ENCODE results near the gene PCGF3. TPM values are rescaled to one million over a fixed set of nuclear protein-coding genes. Genes with fewer than 3 reads are reported as not detected.
A peak's percentile ranks its signal among the peaks of the same experiment; 100 is the strongest.

The PCGF3 gene
- total RNA-seq, 2 experiments from 2014 or later = 51.5 to 52.1 TPM

DNA sequence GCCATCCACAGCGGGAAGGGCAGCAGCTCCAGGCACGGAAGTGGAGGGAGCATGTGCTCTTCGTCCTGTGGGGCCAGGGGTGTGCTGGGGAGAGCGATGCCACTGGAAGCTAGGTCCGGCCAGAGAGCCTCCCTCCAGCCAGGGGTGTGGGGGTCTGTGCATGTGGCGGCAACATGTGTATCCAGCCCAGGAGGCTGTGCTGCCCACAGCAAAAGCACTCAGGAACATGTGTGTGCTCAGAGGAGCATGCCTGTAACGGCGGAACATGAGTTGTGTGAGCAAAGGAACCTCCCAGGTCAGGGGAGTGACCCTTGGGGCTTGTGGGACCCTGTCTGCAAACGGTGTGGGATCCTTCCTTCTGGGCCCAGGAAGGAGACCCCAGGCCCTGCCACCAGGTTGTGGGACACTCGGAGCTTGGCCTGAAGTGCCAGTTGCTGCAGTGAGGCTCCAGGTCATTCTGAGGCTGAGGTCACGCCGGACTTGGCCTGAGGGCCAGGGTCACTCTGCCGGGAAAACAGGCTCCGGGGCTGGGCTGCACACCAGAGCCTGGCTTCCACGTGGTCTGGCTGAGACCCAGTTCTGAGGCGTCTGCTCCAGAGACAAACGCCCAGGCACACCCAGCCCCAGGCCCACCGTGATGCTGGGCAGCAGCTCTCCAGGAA is 83.1 kb downstream of the PCGF3 start:
- peaks cover 33% of the 10 kb centered on the region for H3K27me3 Mint-ChIP-seq
- H3K36me3 Mint-ChIP-seq (ENCODE audit: low read depth) = peaks cover 3% of the 10 kb centered on the region
- no peak overlapping the region for H3K27ac Mint-ChIP-seq
- ChIA-PET CTCF (no interaction called here), POLR2A (no interaction called here)
- peaks cover 31% of the 10 kb centered on the region for H3K4me1 Mint-ChIP-seq
- no peaks in the 10 kb centered on the region for H3K9me3 Mint-ChIP-seq
- no peak overlapping the region for H3K4me3 Mint-ChIP-seq
- no peak for DNase-seq

DNA sequence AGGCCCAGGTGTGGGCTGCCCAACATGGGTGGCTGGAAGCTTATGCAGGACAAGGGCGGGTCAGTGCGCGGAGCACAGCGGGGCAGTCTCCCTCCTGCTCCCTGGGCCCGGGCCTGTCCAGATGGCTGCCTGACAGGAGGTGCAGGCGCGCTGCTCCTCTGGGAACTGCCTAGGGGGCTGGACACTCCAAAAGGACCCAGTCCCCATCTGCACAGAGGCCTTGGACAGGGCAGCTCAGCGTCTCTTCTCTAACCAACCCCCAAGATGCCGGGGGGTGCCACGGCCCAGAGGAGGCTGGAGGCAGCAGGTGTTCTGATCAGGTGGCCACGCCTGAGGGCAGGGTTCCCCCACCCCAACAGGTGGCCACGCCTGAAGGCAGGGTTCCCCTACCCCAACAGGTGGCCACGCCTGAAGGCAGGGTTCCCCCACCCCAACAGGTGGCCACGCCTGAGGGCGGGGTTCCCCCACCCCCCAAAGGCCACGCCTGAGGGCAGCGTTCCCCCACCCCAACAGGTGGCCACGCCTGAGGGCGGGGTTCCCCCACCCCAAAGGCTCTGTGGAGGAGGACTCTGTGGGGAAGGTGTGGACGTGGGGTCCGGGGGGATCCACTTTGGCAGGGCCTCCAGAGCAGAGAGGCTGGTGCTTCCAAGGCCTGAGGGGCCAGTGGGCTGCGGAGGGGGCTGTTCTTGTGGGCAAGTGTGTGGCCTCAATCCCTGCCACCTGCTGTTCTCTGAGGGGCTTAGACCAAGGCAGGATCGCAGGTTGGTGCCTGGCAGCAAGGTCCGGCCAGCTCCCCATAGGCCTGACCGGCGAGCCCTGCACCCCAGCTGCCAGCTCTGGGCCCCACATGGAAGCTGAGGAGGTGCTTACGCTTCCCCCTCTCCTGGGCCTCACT is 84.2 kb downstream of the PCGF3 start:
- Mint-ChIP-seq H3K4me1 (peaks cover 36% of the 10 kb centered on the region), H3K9me3 (no peaks in the 10 kb centered on the region), H3K4me3 (no peak overlapping the region), H3K27ac (no peak overlapping the region), H3K36me3 (ENCODE audit: low read depth) (peaks cover under 1% of the 10 kb centered on the region), H3K27me3 (peaks cover 35% of the 10 kb centered on the region)
- POLR2A ChIA-PET = no interaction called here
- CTCF ChIA-PET = no interaction called here
- DNase-seq = no peak

DNA sequence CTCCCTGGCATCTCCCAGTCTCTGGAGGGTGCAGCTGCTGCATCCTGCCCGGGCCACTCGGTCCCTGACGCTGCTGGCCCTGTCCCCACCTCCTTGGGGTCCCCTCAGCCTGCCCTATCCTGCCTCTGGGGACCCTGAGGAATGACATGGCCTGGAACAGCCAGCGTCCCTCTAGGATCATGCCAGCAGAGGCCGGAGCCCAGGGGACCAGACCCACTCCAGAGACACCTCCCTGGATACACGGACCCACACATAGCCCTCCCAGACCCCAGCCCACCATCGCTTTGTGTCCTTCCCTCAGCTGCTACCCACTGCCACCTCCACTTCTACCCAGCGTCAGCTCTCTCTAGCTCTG is 84.8 kb downstream of the PCGF3 start:
- no peak overlapping the region for H3K4me3 Mint-ChIP-seq
- POLR2A ChIA-PET = no interaction called here
- no peak for DNase-seq
- H3K36me3 Mint-ChIP-seq (ENCODE audit: low read depth) = no peaks in the 10 kb centered on the region
- CTCF ChIA-PET = no interaction called here
- no peaks in the 10 kb centered on the region for H3K9me3 Mint-ChIP-seq
- H3K27ac Mint-ChIP-seq = no peak overlapping the region
- peaks cover 32% of the 10 kb centered on the region for H3K27me3 Mint-ChIP-seq
- H3K4me1 Mint-ChIP-seq = peaks cover 31% of the 10 kb centered on the region

DNA sequence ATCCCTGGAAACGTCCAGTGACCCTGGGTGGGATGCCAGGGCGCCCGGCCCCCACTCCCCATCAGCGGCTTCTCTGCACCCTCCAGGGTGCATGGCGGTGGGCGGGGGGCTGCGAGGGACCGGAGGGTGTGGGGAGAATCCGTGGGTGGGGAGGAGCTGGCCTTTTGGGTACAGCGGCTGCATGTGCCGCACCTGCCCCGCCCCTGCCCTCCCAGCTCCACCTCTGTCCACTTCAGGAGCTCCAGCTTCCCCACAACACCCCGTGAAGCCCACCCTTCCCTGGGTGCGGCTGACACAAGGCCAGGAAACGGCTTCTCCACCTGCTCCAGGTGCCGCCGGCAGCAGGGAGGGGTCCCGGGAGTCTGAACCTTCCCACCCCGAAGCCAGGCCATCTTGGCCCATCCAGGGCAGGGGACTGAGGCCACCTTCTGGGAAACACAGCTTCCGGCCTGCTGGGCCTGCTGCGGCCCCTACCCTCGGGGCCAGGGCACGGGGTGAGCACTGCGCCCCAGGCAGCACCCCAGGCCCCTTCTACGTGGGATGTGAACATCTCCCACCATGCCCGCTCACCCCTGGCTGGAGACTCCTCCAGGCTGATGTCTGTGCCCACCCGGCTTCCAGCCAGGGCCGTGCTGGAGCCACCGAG is 85.7 kb downstream of the PCGF3 start:
- peaks cover 32% of the 10 kb centered on the region for H3K27me3 Mint-ChIP-seq
- no peaks in the 10 kb centered on the region for H3K36me3 Mint-ChIP-seq (ENCODE audit: low read depth)
- POLR2A ChIA-PET = no interaction called here
- no peaks in the 10 kb centered on the region for H3K9me3 Mint-ChIP-seq
- no peak for DNase-seq
- H3K4me1 Mint-ChIP-seq = peaks cover 29% of the 10 kb centered on the region
- CTCF ChIA-PET = no interaction called here
- no peak overlapping the region for H3K27ac Mint-ChIP-seq
- no peak overlapping the region for H3K4me3 Mint-ChIP-seq

DNA sequence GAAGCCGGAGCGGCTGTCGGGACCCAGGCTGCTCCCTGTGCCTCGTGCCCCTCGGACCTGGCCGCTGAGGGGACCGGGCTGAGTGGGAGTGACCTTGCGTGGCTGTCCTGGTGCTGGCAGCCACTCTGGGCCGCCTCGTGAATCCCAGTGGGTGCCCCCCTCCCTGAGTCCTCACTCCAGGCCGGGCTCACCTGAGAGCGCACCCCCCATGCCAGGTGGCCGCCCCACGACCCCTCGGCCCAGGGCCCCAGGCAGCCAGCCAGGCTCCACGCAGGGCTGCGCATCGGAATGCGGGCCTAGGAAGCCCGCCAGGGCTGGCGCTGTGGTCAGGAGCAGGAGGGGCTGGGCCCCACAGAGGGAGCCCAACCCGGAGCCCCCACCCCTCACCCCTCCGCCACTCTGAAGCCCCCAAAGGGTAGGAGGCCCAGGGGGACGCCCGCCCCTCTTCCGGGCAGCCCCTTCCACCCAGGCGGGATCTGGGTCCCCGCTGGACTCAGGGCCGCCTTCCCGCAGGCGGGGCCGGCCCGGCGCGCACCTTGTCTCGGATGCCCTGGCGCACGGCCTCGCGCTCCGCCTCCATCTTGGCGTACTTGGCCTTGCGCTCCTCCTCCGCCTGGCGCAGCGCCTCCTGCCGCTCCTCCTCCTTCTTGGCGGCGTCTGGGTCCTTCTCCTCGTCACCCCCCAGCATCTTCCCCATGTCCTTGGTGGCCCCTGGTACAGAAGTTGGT is 86.4 kb downstream of the PCGF3 start:
- Mint-ChIP-seq H3K9me3 (no peaks in the 10 kb centered on the region), H3K4me1 (peaks cover 29% of the 10 kb centered on the region), H3K27me3 (peaks cover 38% of the 10 kb centered on the region), H3K4me3 (peak overlapping the region; percentile 65), H3K36me3 (ENCODE audit: low read depth) (no peaks in the 10 kb centered on the region), H3K27ac (no peak overlapping the region)
- ChIA-PET POLR2A (interaction anchor here (1.3 kb wide), 1 partner anchor 87 kb away, joined by 3 read pairs; no protein-coding TSS in a partner anchor), CTCF (no interaction called here)
- peak; percentile 56 for DNase-seq

DNA sequence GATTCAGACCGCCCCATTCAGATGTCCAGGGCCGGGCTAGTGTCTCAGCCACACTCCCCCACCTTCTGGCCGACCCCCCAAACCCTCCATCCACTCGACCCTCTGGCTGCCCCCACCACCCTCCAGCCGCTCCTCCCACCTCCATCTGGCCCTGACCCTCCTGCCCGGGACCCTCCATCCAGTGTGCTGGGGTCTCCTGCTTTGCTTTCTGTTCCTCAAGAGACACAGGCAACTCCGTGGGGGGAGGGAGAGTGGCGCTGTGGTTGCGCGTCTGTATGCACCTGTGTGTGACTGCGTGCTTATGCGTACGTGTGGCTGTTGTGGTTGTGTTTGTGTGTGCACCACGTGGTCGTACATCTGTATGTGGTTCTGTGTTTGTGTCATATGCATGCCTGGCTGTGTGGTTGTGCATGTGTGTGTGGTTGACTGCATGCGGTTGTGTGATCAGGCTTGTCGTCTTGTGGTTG is 87.0 kb downstream of the PCGF3 start:
- CTCF ChIA-PET = no interaction called here
- Mint-ChIP-seq H3K4me1 (peaks cover 23% of the 10 kb centered on the region), H3K36me3 (ENCODE audit: low read depth) (no peaks in the 10 kb centered on the region), H3K27ac (no peak overlapping the region), H3K27me3 (peaks cover 36% of the 10 kb centered on the region), H3K9me3 (no peaks in the 10 kb centered on the region), H3K4me3 (peak overlapping the region; percentile 65)
- peak; percentile 57 for DNase-seq
- POLR2A ChIA-PET = interaction anchor here (1.0 to 2.4 kb wide), 3 partner anchors 9 to 87 kb away, joined by 3 to 24 read pairs (median 4); no protein-coding TSS in a partner anchor

DNA sequence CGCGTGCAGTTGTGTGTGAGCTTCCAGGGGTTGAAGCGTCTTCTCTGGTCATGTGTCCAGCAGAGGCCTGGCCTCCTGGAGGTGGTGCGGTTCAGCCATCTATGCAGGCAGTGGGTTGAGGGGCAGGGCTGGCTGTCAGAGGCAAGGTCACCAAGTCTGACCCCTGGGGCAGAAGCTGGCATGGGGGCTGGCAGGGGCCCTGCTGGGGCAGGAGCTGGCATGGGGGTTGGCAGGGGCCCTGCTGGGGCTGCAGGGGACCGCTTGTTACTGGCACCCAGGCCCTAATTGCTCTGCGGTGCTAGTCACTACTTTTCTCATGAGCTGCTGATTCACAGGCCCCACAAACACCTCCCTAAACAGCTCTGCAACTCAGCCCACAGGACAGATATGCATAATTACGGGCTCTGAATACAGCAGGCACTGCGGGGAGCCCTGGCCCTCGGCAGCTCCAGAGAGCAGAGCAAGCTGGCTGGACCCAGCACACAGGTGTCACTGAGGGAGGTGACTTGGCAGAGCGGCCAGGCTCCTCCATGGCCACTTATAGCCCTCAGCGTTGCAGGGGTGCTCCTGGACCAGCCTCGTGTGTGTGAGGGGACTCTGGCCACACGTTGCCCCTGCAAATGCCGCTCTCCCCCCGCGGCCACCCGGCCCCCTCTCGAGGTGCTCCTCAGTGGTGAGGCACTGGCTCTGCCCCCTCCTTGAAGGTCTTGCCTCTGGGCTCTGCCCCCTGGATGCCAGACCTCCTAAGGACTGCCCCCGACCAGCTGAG is 87.6 kb downstream of the PCGF3 start:
- Mint-ChIP-seq H3K27ac (no peak overlapping the region), H3K4me1 (peaks cover 22% of the 10 kb centered on the region), H3K9me3 (no peaks in the 10 kb centered on the region), H3K36me3 (ENCODE audit: low read depth) (no peaks in the 10 kb centered on the region), H3K4me3 (peak overlapping the region; percentile 65), H3K27me3 (peaks cover 36% of the 10 kb centered on the region)
- CTCF ChIA-PET = interaction anchor here (0.8 to 1.1 kb wide), 2 partner anchors 11 to 51 kb away, joined by 3 read pairs; no protein-coding TSS in a partner anchor
- no peak for DNase-seq
- POLR2A ChIA-PET = interaction anchor here (0.8 to 2.4 kb wide), 6 partner anchors 9 to 139 kb away, joined by 3 to 24 read pairs (median 3); partner anchors contain the start of genes GAK and TMEM175

DNA sequence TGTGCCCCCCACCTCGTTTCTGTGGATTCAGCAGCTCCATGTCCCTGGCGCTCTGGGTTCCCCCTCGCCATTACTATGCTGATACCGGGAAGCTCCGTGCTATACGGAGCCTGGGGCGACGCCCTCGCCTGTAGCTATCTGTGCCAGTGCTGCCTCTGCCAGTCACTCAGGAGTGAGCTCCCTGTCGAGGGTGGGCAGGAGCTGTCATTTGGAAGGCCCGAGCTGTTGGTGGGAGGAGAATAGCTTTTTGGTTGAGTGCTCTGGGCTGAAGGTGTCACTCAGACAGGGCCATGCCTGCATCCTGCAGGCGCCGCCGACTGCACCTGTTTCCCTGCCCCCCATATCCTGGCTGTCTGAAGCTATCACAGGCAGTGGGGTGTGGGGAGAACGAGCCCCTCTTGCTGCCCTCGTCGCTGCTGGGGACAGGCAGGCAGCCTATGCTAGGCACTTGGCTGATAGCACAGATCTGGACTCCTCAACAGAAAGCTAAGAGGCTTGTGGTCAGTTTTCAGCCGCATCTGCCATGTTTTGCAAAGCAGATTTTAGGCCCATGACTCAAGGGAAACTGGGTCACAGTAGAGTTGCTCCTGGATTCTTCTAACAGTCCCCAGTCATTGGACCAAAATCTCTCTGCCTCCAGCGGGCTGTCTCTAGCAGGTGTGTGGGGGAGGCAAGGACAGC is 88.4 kb downstream of the PCGF3 start:
- DNase-seq = no peak
- no peak overlapping the region for H3K4me3 Mint-ChIP-seq

DNA sequence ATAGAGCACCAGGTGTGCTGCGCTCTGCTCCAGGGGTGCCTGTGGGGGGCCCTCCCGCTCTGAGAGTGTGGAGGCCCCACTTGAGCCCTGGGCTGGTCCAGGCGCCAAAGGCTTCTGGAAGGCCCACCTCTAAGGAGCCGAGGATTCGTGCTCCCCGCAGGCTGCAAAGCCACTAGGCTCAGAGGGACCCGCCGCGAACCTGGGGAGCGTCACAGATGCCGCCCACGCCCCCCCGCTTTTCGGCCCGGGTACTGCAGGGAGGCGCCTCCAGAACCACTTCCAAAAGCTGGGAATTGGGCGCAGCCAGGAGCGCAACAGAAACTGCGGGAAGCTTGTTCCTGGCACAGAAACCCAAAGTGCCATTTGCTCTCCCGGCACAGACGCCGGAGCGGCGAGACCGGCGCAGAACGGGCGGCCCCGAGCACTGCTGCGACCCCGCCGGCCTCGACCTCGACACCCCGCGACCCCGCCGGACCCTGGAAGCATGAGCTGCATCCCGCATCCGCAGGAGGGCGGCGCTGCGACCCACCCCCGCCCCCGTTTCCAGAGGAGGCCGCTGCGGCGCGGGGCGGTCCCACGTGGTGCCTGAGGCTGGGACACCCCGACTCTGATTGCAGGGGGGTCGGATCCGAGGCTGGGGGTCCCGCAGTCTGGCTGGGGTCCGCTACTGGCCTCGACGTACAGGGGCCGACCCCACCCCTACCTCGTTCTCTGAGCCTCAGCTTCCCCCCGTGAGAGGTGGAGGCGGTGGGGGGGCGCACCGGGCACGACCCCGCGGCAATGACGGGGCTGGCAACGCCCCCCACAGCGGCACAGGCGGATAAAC is 89.5 kb downstream of the PCGF3 start:
- Mint-ChIP-seq H3K4me3 (no peak overlapping the region), H3K27ac (no peak overlapping the region), H3K4me1 (peaks cover 39% of the 10 kb centered on the region), H3K27me3 (peaks cover 36% of the 10 kb centered on the region), H3K9me3 (no peaks in the 10 kb centered on the region), H3K36me3 (ENCODE audit: low read depth) (no peaks in the 10 kb centered on the region)
- no peak for DNase-seq
- ChIA-PET POLR2A (interaction anchor here (1.2 to 2.4 kb wide), 2 partner anchors 13 kb away, joined by 3 to 24 read pairs; no protein-coding TSS in a partner anchor), CTCF (interaction anchor here (0.9 kb wide), 1 partner anchor 20 kb away, joined by 3 read pairs; no protein-coding TSS in a partner anchor)

More for the DNA sequence above, 88.4 kb downstream of the PCGF3 start:
- Mint-ChIP-seq H3K9me3 (no peaks in the 10 kb centered on the region), H3K36me3 (ENCODE audit: low read depth) (no peaks in the 10 kb centered on the region), H3K27me3 (peaks cover 36% of the 10 kb centered on the region), H3K27ac (no peak overlapping the region), H3K4me1 (peaks cover 30% of the 10 kb centered on the region)
- POLR2A ChIA-PET = interaction anchor here (0.5 to 2.4 kb wide), 5 partner anchors 9 to 138 kb away, joined by 3 to 24 read pairs (median 3); partner anchors contain the start of genes GAK and TMEM175
- CTCF ChIA-PET = interaction anchor here (0.8 to 1.1 kb wide), 2 partner anchors 12 to 52 kb away, joined by 3 read pairs; no protein-coding TSS in a partner anchor

DNA sequence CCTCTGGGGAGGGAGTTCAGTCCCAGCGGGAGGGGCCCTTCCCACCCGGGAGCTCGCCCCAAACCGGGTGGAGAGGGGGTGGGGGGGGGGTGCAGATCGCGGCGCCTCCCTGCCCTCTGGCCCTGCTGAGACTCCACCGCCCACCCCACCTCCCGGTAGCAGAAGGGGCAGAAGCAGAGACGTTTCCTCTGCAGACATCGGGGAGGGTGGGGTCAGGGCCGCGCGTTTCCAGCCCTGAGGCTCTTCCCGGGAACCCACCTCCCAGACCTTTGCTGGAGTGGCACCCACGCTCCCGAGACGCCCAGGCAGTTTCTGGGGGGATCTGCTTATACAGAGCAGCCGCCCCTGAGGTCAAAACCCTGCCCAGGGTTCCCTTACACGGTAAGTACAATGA is 90.1 kb downstream of the PCGF3 start:
- H3K27ac Mint-ChIP-seq = no peak overlapping the region
- H3K4me1 Mint-ChIP-seq = peaks cover 38% of the 10 kb centered on the region
- H3K27me3 Mint-ChIP-seq = peaks cover 32% of the 10 kb centered on the region
- H3K36me3 Mint-ChIP-seq (ENCODE audit: low read depth) = no peaks in the 10 kb centered on the region
- ChIA-PET POLR2A (interaction anchor here (1.2 kb wide), 1 partner anchor 14 kb away, joined by 3 read pairs; no protein-coding TSS in a partner anchor), CTCF (interaction anchor here (0.6 to 0.9 kb wide), 2 partner anchors 19 to 438 kb away, joined by 3 read pairs; no protein-coding TSS in a partner anchor)
- no peak for DNase-seq
- H3K4me3 Mint-ChIP-seq = no peak overlapping the region
- H3K9me3 Mint-ChIP-seq = no peaks in the 10 kb centered on the region

DNA sequence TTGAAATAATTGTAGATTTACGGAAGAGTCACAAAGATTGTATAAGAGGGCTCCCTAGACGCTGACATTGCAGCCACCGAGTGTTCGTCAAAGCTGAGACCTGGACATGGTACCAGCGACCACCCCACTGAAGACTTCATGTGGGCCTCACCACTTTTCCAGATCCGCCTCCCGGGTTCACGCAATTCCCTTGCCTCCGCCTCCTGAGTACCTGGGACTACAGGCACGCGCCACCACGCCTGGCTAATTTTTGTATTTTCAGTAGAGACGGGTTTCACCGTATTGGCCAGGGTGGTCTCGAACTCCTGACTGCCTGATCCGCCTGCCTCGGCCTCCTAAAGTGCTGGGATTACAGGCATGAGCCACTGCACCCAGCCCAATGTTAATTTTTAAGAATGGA is 90.6 kb downstream of the PCGF3 start:
- ChIA-PET POLR2A (interaction anchor here (1.2 kb wide), 1 partner anchor 14 kb away, joined by 3 read pairs; no protein-coding TSS in a partner anchor), CTCF (interaction anchor here (0.6 to 0.9 kb wide), 2 partner anchors 19 to 438 kb away, joined by 3 read pairs; no protein-coding TSS in a partner anchor)
- H3K9me3 Mint-ChIP-seq = no peaks in the 10 kb centered on the region
- H3K4me1 Mint-ChIP-seq = peaks cover 38% of the 10 kb centered on the region
- H3K27me3 Mint-ChIP-seq = peaks cover 30% of the 10 kb centered on the region
- no peak for DNase-seq
- H3K27ac Mint-ChIP-seq = no peak overlapping the region
- H3K4me3 Mint-ChIP-seq = no peak overlapping the region
- H3K36me3 Mint-ChIP-seq (ENCODE audit: low read depth) = no peaks in the 10 kb centered on the region
